WERI-Rb-1 (cell line): ENCODE results near the gene BEND6.

ENCODE experiments used
- DNase-seq: peaks from one replicate; pipeline ENCODE4 v3.0.0-alpha.2; 2020
- H3K27ac ChIP-seq: fragments of 250-450 bp; sonication (Bioruptor Pico); 2 replicates; pipeline ENCODE4 v1.5.1; 2020; ENCODE audit warnings: mild to moderate bottlenecking, moderate library complexity
- H3K27me3 ChIP-seq: fragments of 250-450 bp; sonication (Bioruptor Pico); 2 replicates; pipeline ENCODE4 v1.5.1; 2021; ENCODE audit warnings: mild to moderate bottlenecking, low read depth, moderate library complexity; ENCODE audit not compliant: insufficient read depth, severe bottlenecking
- H3K36me3 ChIP-seq: fragments of 250-450 bp; sonication (Bioruptor Pico); 2 replicates; pipeline ENCODE4 v1.5.1; 2020; ENCODE audit warnings: mild to moderate bottlenecking, moderate library complexity
- H3K4me3 ChIP-seq: 2 replicates; pipeline ENCODE4 v1.5.1; 2011; ENCODE audit warnings: low read depth, mild to moderate bottlenecking, control low read depth, low read length
- H3K9me3 ChIP-seq: fragments of 250-450 bp; sonication (Bioruptor Pico); 2 replicates; pipeline ENCODE4 v1.5.1; 2021; ENCODE audit warnings: mild to moderate bottlenecking, moderate library complexity; ENCODE audit not compliant: severe bottlenecking
- CTCF ChIP-seq: IDR thresholded peaks from 2 replicates; pipeline ENCODE4 v1.5.1; 2011; ENCODE audit warnings: low read depth, mild to moderate bottlenecking, control low read depth, inconsistent platforms, low read length

The BEND6 gene

GRCh38 chr6:56913285-56914074 is 41.4 kb upstream of the BEND6 start:
- no peaks in the 10 kb centered on the region for H3K27me3 ChIP-seq
- H3K27ac ChIP-seq, result no peak overlapping the region
- no peak overlapping the region for H3K4me3 ChIP-seq
- H3K36me3 ChIP-seq, result no peaks in the 10 kb centered on the region
- no peaks in the 10 kb centered on the region for H3K9me3 ChIP-seq
- no peak for TF ChIP-seq CTCF
- DNase-seq, result no peak

GRCh38 chr6:56914798-56915658 is 39.9 kb upstream of the BEND6 start:
- no peak for TF ChIP-seq CTCF
- Histone ChIP-seq H3K36me3 (no peaks in the 10 kb centered on the region), H3K9me3 (no peaks in the 10 kb centered on the region), H3K27ac (no peak overlapping the region), H3K4me3 (no peak overlapping the region), H3K27me3 (no peaks in the 10 kb centered on the region)
- no peak for DNase-seq

GRCh38 chr6:56915832-56916231 is 39.1 kb upstream of the BEND6 start:
- Histone ChIP-seq H3K27me3 (no peaks in the 10 kb centered on the region), H3K36me3 (no peaks in the 10 kb centered on the region), H3K27ac (no peak overlapping the region), H3K9me3 (no peaks in the 10 kb centered on the region), H3K4me3 (no peak overlapping the region)
- TF ChIP-seq CTCF, result no peak
- DNase-seq, result no peak

DNA sequence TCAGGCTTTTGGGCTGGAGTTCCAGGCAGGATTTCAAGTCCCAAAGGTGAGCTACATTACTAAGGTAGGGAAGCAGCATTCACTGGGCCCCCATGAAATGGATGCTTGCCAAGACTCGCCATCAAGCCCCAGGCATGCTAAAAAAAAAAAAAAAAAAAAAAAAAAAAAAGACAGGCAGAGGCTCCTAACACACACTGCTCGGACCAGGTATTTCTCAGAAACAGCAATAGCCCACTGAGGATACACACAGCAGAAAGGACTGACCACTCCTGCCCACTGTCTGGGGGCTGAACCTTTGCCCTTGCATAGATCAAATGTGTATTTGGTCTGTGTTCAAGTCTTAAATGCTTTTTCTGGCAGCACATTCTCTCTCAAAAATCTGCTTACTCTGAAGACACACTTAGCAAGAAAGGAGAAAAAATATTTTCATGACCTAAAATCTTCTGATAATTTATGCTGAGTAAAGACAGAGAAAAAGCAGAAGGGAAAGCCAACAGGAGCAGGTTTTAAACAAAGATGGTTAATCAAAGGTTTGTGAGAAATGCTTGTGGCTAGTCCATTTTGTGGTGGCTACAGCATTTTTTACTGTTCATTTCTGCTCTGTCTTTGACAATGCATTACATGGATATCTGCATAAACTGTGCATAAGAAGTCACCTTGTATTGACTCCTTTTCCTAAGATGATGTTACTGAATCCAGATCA is 37.9 kb upstream of the BEND6 start:
- H3K27me3 ChIP-seq, result no peaks in the 10 kb centered on the region
- no peak for DNase-seq
- no peaks in the 10 kb centered on the region for H3K36me3 ChIP-seq
- TF ChIP-seq CTCF, result no peak
- no peaks in the 10 kb centered on the region for H3K9me3 ChIP-seq
- H3K27ac ChIP-seq, result no peak overlapping the region
- no peak overlapping the region for H3K4me3 ChIP-seq

- DNase-seq, result no peak
- Histone ChIP-seq H3K27me3 (no peaks in the 10 kb centered on the region), H3K27ac (no peak overlapping the region), H3K9me3 (no peaks in the 10 kb centered on the region), H3K36me3 (no peaks in the 10 kb centered on the region), H3K4me3 (no peak overlapping the region)
- TF ChIP-seq CTCF, result no peak
Measured at GRCh38 chr6:56922645-56923044, 32.3 kb upstream of the BEND6 start.
